Loucy (cell line): ENCODE data around the gene PCOLCE2.

Experiments used
- EZH2phosphoT487 ChIP-seq: fragments of 200-600 bp; IDR thresholded peaks from 2 replicates; pipeline ENCODE4 v1.6.1; 2018; ENCODE audit warnings: antibody characterized with exemption, mild to moderate bottlenecking, moderate library complexity, borderline replicate concordance
- TF ChIP-seq, protein P1 (sequence below): fragments of 200-600 bp; sonication (generic); conservative IDR thresholded peaks from 2 replicates; pipeline ENCODE4 v1.5.1; 2014; ENCODE audit warnings: mild to moderate bottlenecking, antibody characterized with exemption, low read length

DNA sequence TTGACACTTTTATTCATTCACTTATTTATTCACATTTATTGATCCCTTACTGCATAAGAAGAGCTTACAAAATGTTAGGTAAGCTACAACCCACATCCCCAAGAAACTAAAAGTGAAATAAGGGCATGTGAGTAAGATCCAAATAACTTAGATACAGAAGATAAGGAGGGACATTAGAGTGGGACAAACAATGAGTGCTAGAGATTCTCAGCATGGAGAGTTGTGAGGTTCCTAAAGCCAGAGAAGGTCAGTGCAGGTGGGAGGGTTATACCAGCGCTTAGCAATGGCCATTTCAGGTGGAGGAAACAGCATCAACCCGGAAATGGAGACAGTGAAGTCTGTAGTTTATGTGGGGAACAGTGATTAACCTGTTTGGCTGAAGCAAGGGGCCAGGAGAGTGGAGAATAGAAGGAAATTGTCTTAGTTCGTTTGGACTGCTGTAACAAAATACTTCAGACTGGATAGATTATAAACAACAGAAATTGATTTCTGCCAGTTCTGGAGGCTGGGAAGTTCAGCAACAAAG, 25.5 kb upstream of the PCOLCE2 start:
- TF ChIP-seq, protein P1, sequence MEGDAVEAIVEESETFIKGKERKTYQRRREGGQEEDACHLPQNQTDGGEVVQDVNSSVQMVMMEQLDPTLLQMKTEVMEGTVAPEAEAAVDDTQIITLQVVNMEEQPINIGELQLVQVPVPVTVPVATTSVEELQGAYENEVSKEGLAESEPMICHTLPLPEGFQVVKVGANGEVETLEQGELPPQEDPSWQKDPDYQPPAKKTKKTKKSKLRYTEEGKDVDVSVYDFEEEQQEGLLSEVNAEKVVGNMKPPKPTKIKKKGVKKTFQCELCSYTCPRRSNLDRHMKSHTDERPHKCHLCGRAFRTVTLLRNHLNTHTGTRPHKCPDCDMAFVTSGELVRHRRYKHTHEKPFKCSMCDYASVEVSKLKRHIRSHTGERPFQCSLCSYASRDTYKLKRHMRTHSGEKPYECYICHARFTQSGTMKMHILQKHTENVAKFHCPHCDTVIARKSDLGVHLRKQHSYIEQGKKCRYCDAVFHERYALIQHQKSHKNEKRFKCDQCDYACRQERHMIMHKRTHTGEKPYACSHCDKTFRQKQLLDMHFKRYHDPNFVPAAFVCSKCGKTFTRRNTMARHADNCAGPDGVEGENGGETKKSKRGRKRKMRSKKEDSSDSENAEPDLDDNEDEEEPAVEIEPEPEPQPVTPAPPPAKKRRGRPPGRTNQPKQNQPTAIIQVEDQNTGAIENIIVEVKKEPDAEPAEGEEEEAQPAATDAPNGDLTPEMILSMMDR, result no peak
- no peak for TF ChIP-seq EZH2phosphoT487
